Measurements from ENCODE around the gene ANP32B.
"Not testable (repeated sequence)": the region's sequence is repeated elsewhere in the genome, so short reads cannot be mapped to it uniquely, and the experiment has no call there.

Gene ANP32B

DNA sequence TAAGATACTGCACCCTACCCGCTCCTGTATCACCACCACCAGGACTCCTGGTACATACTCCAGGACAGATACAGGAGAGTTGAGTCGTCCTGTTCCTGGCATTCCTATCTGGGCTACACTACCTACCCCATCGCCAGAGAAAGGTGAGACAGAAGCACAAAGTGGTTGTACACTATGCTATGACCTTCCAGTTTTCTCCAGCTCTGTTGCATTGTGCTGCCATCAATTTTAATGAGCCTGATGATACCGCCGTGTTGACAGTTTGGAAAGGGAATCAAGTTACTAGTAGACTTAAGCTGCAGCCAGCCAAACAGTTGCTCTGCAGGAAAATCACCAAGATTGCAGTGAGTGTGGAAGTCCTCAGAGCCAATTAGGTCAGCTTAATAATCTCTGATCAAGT is 35.2 kb downstream of the ANP32B start:
- no peak overlapping the region for H3K23ac ChIP-seq (ENCODE audit: low read length in 2 of 2)
- H2BK120ac ChIP-seq (ENCODE audit: low read depth, low read length), result no peak overlapping the region
- no peak overlapping the region for H3K4me2 ChIP-seq (ENCODE audit: low read length, poor library complexity, severe bottlenecking)
- peaks cover 46 to 71% of the 10 kb centered on the region in 2 experiments for H3K36me3 ChIP-seq (ENCODE audit: control insufficient read depth in 1 of 2, insufficient read depth in 2 of 2, low read depth in 1 of 2, low read length in 2 of 2)
- no peaks in the 10 kb centered on the region for H3K4me1 ChIP-seq (ENCODE audit: control insufficient read depth, insufficient read depth, low read depth, low read length)
- H3K27ac ChIP-seq (ENCODE audit: low read length, poor library complexity, severe bottlenecking), result no peak overlapping the region
- no peak overlapping the region for H3K4me3 ChIP-seq (ENCODE audit: insufficient read depth in 1 of 2, low read depth in 1 of 2, low read length in 2 of 2)
- no peak overlapping the region for H2BK15ac ChIP-seq (ENCODE audit: low read depth, poor library complexity, severe bottlenecking)
- H3K9ac ChIP-seq (ENCODE audit: low read length), result no peak overlapping the region
- H2AK5ac ChIP-seq (ENCODE audit: low read length, severe bottlenecking), result no peak overlapping the region
- no peak overlapping the region for H3K18ac ChIP-seq (ENCODE audit: low read depth in 1 of 2, low read length in 2 of 2)
- no peak overlapping the region for H4K91ac ChIP-seq (ENCODE audit: low read length)
- no peak overlapping the region for H3K4ac ChIP-seq (ENCODE audit: low read depth in 1 of 2, low read length in 2 of 2)
- 96% methylated on average over 5 of the region's 5 CpGs for WGBS
- H3K14ac ChIP-seq (ENCODE audit: low read length in 2 of 2), result no peak overlapping the region
- no peak overlapping the region for H2AFZ ChIP-seq (ENCODE audit: low read depth, low read length)
- no peak overlapping the region for H4K8ac ChIP-seq (ENCODE audit: low read length)
- no peak overlapping the region for H2BK5ac ChIP-seq (ENCODE audit: low read depth, low read length, poor library complexity, severe bottlenecking)
- no peaks in the 10 kb centered on the region for H3K9me3 ChIP-seq (ENCODE audit: control insufficient read depth, low read length)
- peaks cover 12% of the 10 kb centered on the region for H3K79me1 ChIP-seq (replicated peaks; ENCODE audit: low read length, poor library complexity, severe bottlenecking)
- H3K27me3 ChIP-seq (ENCODE audit: control insufficient read depth in 1 of 2, insufficient read depth in 1 of 2, low read length in 2 of 2), result no peaks in the 10 kb centered on the region
- H2BK12ac ChIP-seq (ENCODE audit: low read length in 2 of 2), result no peak overlapping the region
- DNase-seq, result no peak

DNA sequence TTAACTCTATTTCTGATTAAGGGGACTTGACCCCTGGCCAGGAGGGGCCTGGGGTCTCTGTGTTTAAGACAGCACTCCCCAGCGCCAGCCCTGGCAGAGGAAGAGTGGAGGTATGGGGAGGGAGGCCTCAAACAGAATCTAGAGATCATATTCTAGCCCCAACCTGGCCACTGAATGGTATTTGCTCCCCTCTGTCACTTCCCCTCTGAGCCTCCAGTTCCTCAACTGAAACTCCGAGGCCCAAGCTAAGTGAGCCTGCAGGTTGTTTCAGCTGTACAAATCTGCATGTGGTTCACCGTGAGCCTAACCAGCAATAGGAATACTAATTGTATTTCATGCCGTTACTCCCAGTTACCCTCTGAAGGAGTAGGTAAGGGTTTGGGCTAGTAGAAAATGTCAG is 36.0 kb downstream of the ANP32B start:
- DNase-seq, result no peak
- H3K4me2 ChIP-seq (ENCODE audit: low read length, poor library complexity, severe bottlenecking), result no peak overlapping the region
- no peak overlapping the region for H3K9ac ChIP-seq (ENCODE audit: low read length)
- H3K27ac ChIP-seq (ENCODE audit: low read length, poor library complexity, severe bottlenecking), result no peak overlapping the region
- H2AFZ ChIP-seq (ENCODE audit: low read depth, low read length), result no peak overlapping the region
- H3K79me1 ChIP-seq (replicated peaks; ENCODE audit: low read length, poor library complexity, severe bottlenecking), result peaks cover 7% of the 10 kb centered on the region
- H2BK15ac ChIP-seq (ENCODE audit: low read depth, poor library complexity, severe bottlenecking), result no peak overlapping the region
- H3K4ac ChIP-seq (ENCODE audit: low read depth in 1 of 2, low read length in 2 of 2), result no peak overlapping the region
- H3K18ac ChIP-seq (ENCODE audit: low read depth in 1 of 2, low read length in 2 of 2), result no peak overlapping the region
- H3K4me3 ChIP-seq (ENCODE audit: insufficient read depth in 1 of 2, low read depth in 1 of 2, low read length in 2 of 2), result no peak overlapping the region
- no peak overlapping the region for H2AK5ac ChIP-seq (ENCODE audit: low read length, severe bottlenecking)
- H2BK120ac ChIP-seq (ENCODE audit: low read depth, low read length), result no peak overlapping the region
- H3K23ac ChIP-seq (ENCODE audit: low read length in 2 of 2), result no peak overlapping the region
- H3K14ac ChIP-seq (ENCODE audit: low read length in 2 of 2), result no peak overlapping the region
- 88% methylated on average over 4 of the region's 4 CpGs for WGBS
- no peaks in the 10 kb centered on the region for H3K9me3 ChIP-seq (ENCODE audit: control insufficient read depth, low read length)
- H2BK12ac ChIP-seq (ENCODE audit: low read length in 2 of 2), result no peak overlapping the region
- H4K91ac ChIP-seq (ENCODE audit: low read length), result no peak overlapping the region
- H3K36me3 ChIP-seq (ENCODE audit: control insufficient read depth in 1 of 2, insufficient read depth in 2 of 2, low read depth in 1 of 2, low read length in 2 of 2), result peaks cover 40 to 64% of the 10 kb centered on the region in 2 experiments
- no peaks in the 10 kb centered on the region for H3K27me3 ChIP-seq (ENCODE audit: control insufficient read depth in 1 of 2, insufficient read depth in 1 of 2, low read length in 2 of 2)
- H4K8ac ChIP-seq (ENCODE audit: low read length), result no peak overlapping the region
- no peaks in the 10 kb centered on the region for H3K4me1 ChIP-seq (ENCODE audit: control insufficient read depth, insufficient read depth, low read depth, low read length)
- H2BK5ac ChIP-seq (ENCODE audit: low read depth, low read length, poor library complexity, severe bottlenecking), result no peak overlapping the region

DNA sequence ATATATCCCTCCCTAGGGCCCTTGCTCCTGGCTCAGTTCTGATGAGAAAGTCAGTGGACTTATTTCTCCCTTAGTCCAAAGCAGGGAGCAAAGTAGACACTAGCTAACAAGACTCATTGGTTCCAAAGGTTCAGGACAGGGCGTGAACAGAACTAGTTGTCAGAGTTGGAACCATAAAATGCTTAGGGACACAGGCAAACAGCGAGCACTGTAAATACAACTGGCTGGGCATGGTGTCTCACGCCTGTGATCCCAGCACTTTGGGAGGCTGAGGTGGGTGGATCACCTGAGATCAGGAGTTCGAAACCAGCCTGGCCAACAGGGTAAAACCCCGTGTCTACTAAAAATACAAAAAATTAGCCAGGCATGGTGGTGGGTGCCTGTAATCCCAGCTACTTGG is 36.7 kb downstream of the ANP32B start:
- peaks cover 36 to 56% of the 10 kb centered on the region in 2 experiments for H3K36me3 ChIP-seq (ENCODE audit: control insufficient read depth in 1 of 2, insufficient read depth in 2 of 2, low read depth in 1 of 2, low read length in 2 of 2)
- not testable (repeated sequence) for H3K4me2 ChIP-seq (ENCODE audit: low read length, poor library complexity, severe bottlenecking); H2BK5ac ChIP-seq (ENCODE audit: low read depth, low read length, poor library complexity, severe bottlenecking); H3K14ac ChIP-seq (ENCODE audit: low read length in 2 of 2); H3K23ac ChIP-seq (ENCODE audit: low read length in 2 of 2); H3K27me3 ChIP-seq (ENCODE audit: control insufficient read depth in 1 of 2, insufficient read depth in 1 of 2, low read length in 2 of 2); H3K18ac ChIP-seq (ENCODE audit: low read depth in 1 of 2, low read length in 2 of 2); H3K27ac ChIP-seq (ENCODE audit: low read length, poor library complexity, severe bottlenecking); H4K8ac ChIP-seq (ENCODE audit: low read length); H2BK120ac ChIP-seq (ENCODE audit: low read depth, low read length); H2BK15ac ChIP-seq (ENCODE audit: low read depth, poor library complexity, severe bottlenecking); H3K79me1 ChIP-seq (replicated peaks; ENCODE audit: low read length, poor library complexity, severe bottlenecking); H3K9ac ChIP-seq (ENCODE audit: low read length); H3K4me3 ChIP-seq (ENCODE audit: insufficient read depth in 1 of 2, low read depth in 1 of 2, low read length in 2 of 2); H4K91ac ChIP-seq (ENCODE audit: low read length); H2BK12ac ChIP-seq (ENCODE audit: low read length in 2 of 2); H2AK5ac ChIP-seq (ENCODE audit: low read length, severe bottlenecking); DNase-seq; H2AFZ ChIP-seq (ENCODE audit: low read depth, low read length); H3K9me3 ChIP-seq (ENCODE audit: control insufficient read depth, low read length); H3K4ac ChIP-seq (ENCODE audit: low read depth in 1 of 2, low read length in 2 of 2); H3K4me1 ChIP-seq (ENCODE audit: control insufficient read depth, insufficient read depth, low read depth, low read length)
- 99% methylated on average over 5 of the region's 5 CpGs for WGBS

DNA sequence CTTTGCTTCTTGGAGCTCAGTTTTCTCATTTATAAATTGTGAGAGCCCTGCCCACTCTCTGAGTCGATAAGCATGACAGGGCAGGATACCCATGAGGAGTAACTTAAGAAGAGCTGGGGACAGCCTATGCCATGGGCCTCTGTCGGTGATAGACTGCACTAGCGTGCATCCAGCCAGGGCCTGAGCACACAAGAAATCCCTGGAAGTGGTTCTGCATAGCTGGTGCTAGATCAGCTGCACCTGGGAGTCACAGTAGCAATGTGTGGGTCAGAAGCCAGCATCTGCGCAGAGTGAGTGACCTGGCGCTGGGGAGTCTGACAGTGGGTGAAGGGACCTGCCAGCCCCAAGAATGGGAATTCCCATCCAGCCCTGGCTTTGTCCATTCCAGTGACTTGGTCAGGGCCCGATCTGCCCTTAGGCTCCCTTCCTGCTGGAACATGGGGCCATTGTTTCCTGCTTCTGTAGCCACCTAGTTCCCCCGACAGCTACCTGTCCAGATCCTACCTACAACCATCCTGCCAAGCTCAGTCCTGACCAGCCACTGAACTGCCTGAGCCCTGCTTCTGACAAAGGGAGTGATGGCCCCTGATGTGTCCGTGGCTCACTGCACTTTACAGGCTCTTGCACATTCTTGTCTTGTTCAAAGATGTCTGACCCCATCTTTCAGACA is 37.5 kb downstream of the ANP32B start:
- no peak overlapping the region for H3K4ac ChIP-seq (ENCODE audit: low read depth in 1 of 2, low read length in 2 of 2)
- no peak overlapping the region for H2BK120ac ChIP-seq (ENCODE audit: low read depth, low read length)
- 96% methylated on average over 8 of the region's 8 CpGs for WGBS
- no peak overlapping the region for H3K18ac ChIP-seq (ENCODE audit: low read depth in 1 of 2, low read length in 2 of 2)
- H4K91ac ChIP-seq (ENCODE audit: low read length), result no peak overlapping the region
- no peak overlapping the region for H4K8ac ChIP-seq (ENCODE audit: low read length)
- no peaks in the 10 kb centered on the region for H3K4me1 ChIP-seq (ENCODE audit: control insufficient read depth, insufficient read depth, low read depth, low read length)
- H2AK5ac ChIP-seq (ENCODE audit: low read length, severe bottlenecking), result no peak overlapping the region
- H3K4me2 ChIP-seq (ENCODE audit: low read length, poor library complexity, severe bottlenecking), result no peak overlapping the region
- no peak overlapping the region for H3K23ac ChIP-seq (ENCODE audit: low read length in 2 of 2)
- no peaks in the 10 kb centered on the region for H3K9me3 ChIP-seq (ENCODE audit: control insufficient read depth, low read length)
- H3K27me3 ChIP-seq (ENCODE audit: control insufficient read depth in 1 of 2, insufficient read depth in 1 of 2, low read length in 2 of 2), result no peaks in the 10 kb centered on the region
- no peak overlapping the region for H3K27ac ChIP-seq (ENCODE audit: low read length, poor library complexity, severe bottlenecking)
- no peak overlapping the region for H2BK5ac ChIP-seq (ENCODE audit: low read depth, low read length, poor library complexity, severe bottlenecking)
- peaks cover 7% of the 10 kb centered on the region for H3K79me1 ChIP-seq (replicated peaks; ENCODE audit: low read length, poor library complexity, severe bottlenecking)
- H2AFZ ChIP-seq (ENCODE audit: low read depth, low read length), result no peak overlapping the region
- H3K36me3 ChIP-seq (ENCODE audit: control insufficient read depth in 1 of 2, insufficient read depth in 2 of 2, low read depth in 1 of 2, low read length in 2 of 2), result peaks cover 36 to 49% of the 10 kb centered on the region in 2 experiments
- no peak overlapping the region for H2BK15ac ChIP-seq (ENCODE audit: low read depth, poor library complexity, severe bottlenecking)
- H2BK12ac ChIP-seq (ENCODE audit: low read length in 2 of 2), result no peak overlapping the region
- H3K14ac ChIP-seq (ENCODE audit: low read length in 2 of 2), result no peak overlapping the region
- no peak overlapping the region for H3K9ac ChIP-seq (ENCODE audit: low read length)
- no peak overlapping the region for H3K4me3 ChIP-seq (ENCODE audit: insufficient read depth in 1 of 2, low read depth in 1 of 2, low read length in 2 of 2)
- DNase-seq, result no peak

Data from mesenchymal stem cell (in vitro differentiated cells and primary cell).